IMR-90 (cell line): Measurements from ENCODE around the gene ACSL3.

Source experiments
- CEBPB ChIP-seq: IDR thresholded peaks from 2 replicates; pipeline ENCODE4 v1.6.1; 2012; ENCODE audit warnings: low read depth, low read length, improper control_type of control experiment
- CHD1 ChIP-seq: IDR thresholded peaks from 2 replicates; pipeline ENCODE4 v1.6.1; 2012; ENCODE audit warnings: low read depth, low read length, improper control_type of control experiment
- CTCF ChIP-seq: conservative IDR thresholded peaks from 2 replicates; pipeline ENCODE4 v1.5.1; 2012; ENCODE audit warnings: mild to moderate bottlenecking, low read depth, low read length, improper control_type of control experiment
- FOS ChIP-seq: fragments of 150-350 bp; IDR thresholded peaks from 2 replicates; pipeline ENCODE4 v1.6.1; 2016; ENCODE audit warnings: low read depth, low read length
- MAFK ChIP-seq: IDR thresholded peaks from 2 replicates; pipeline ENCODE4 v1.6.1; 2012; ENCODE audit warnings: low read depth, low read length, improper control_type of control experiment
- MAZ ChIP-seq: IDR thresholded peaks from 2 replicates; pipeline ENCODE4 v1.6.1; 2012; ENCODE audit warnings: low read depth, mild to moderate bottlenecking, low read length, improper control_type of control experiment, moderate library complexity, borderline replicate concordance
- MXI1 ChIP-seq: IDR thresholded peaks from 2 replicates; pipeline ENCODE4 v1.6.1; 2012; ENCODE audit warnings: low read depth, mild to moderate bottlenecking, low read length, moderate library complexity, borderline replicate concordance
- NFE2L2 ChIP-seq: fragments of 150-350 bp; IDR thresholded peaks from 2 replicates; pipeline ENCODE4 v1.6.1; 2016; ENCODE audit warnings: low read depth, mild to moderate bottlenecking, low read length
- POLR2A ChIP-seq: IDR thresholded peaks from 2 replicates; pipeline ENCODE4 v1.6.1; 2012; ENCODE audit warnings: mild to moderate bottlenecking, low read depth, low read length
- RCOR1 ChIP-seq: IDR thresholded peaks from 2 replicates; pipeline ENCODE4 v1.6.1; 2012; ENCODE audit warnings: mild to moderate bottlenecking, low read length, improper control_type of control experiment; ENCODE audit not compliant: insufficient replicate concordance
- RFX5 ChIP-seq: IDR thresholded peaks from 2 replicates; pipeline ENCODE4 v1.8.0; 2012; ENCODE audit warnings: low read depth, mild to moderate bottlenecking, low read length, moderate library complexity

- TF ChIP-seq CTCF (no peak), CEBPB (no peak), FOS (no peak), NFE2L2 (no peak), RFX5 (no peak), POLR2A (no peak), RCOR1 (no peak), MXI1 (no peak), MAFK (no peak), CHD1 (no peak), MAZ (no peak)
Measured at GRCh38 chr2:222811828-222812227, 49.0 kb upstream of the ACSL3 start.
